NCI-H1048 (cell line): ENCODE measurements around the gene POC1B.

ENCODE experiments used
- DNase-seq: peaks from one replicate; lab custom pipeline; 2025; lab: John Stamatoyannopoulos, UW

POC1B gene

GRCh38 chr12:89525824-89526770 lies at the start of gene POC1B:
POC1B (minus strand) TSS chr12:89526047; CDS start chr12:89525895, 152 bp downstream.
- DNase-seq: peak; percentile 60

DNA sequence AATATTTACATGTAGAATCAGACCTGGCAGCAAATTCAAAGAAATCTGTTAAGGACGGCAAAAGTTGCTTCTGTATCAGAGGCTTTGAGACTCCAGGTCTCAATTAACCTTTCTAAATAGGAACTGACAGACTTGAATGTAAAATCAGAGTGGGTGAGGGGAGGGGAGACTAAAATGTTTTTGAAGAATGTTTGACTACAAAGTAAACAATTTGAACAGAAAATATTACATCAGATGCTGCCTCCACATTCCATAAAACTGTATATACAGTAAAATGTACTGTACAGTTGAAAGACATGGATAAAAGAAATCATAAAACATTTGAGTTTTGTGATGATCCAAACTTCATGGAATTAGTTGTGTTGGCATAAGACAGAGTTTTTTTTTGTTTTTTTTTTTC lies 49.5 kb upstream of the POC1B start:
- no peak for DNase-seq

DNA sequence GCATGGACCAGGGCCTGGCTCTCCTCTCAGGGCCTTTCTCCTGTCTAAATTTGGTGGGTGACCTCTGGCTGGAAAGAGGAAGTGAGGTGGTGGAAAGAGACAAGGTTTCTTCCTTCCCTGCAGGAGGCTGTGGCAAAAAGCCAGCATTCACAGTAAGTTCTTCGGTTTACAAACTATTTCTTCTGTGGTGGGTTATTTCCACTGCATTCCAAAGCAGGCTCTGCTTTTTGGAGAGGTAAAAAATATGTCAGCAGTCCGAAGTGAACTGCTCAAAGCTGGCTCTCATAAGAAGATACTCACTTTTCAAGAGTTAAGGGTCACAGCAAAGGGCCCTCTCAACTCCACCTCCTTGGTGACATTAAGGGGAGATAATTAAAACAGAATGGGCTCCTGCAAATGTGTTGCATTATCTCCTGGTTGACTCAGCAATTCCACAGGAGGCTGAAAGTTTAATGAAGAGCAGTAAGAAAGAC lies 48.9 kb upstream of the POC1B start:
- DNase-seq: no peak

GRCh38 chr12:89573051-89573810 lies 47.4 kb upstream of the POC1B start:
- no peak for DNase-seq

GRCh38 chr12:89571491-89572195 lies 45.8 kb upstream of the POC1B start:
- DNase-seq: no peak

DNA sequence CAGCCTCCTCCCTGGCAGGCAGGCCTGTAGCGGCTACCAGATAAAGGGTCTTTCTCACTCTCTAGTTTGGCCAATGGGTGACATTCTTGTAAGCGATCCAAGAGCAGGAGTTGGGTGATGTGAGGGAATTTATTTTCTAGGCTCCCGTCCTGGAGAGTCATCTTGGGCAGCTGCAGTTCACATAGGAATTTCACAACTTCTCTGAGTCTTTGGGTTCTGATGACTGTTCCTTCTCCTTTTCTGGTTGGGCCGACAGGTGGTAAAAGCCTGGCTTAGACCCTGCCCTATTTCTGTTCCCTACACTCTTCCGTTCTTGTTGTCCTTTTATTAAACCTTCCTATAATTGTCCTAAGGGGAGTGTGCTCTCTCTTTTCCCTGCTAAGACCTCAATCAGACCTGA lies 42.6 kb upstream of the POC1B start:
- no peak for DNase-seq

GRCh38 chr12:89567691-89568239 lies 41.9 kb upstream of the POC1B start:
- DNase-seq: no peak

DNA sequence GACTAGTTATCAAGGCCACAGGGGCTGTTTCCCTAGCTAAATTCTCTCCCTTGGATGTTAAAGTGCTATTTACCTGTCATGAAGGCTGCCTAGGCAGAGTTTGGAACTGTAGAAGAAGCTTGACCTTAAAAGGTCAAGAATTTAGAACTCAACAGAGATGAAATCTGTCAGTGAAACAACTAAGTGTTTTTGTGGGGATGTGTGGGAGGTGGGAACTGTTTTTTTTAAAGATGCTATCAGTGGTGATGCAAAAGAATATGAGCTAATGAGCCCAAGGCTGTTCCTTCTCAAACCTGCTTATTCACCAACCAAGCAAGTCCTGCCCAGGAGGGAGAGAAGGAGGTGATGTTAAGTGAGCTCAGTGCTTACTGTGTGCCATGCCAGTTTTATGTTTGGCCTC lies 40.8 kb upstream of the POC1B start:
- no peak for DNase-seq

DNA sequence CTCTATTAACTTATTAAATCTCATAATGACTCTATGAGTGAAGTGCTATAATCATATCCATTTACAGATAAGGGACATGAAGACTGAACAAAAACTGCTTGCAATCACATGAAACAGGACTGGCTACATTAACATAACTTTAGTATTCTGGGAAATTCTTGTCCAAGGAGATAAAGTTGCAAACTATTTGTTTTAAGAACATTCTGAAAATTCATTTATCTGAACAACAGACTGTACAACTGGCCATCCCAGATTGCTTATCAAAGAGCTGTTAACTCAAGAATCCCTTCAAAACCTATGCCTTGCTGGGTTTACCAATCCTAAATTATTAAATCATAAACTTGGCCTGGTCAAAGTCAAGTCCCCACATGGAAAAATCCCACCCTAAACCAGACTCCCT lies 39.2 kb upstream of the POC1B start:
- no peak for DNase-seq

GRCh38 chr12:89559753-89560152 lies 33.9 kb upstream of the POC1B start:
- DNase-seq: no peak

DNA sequence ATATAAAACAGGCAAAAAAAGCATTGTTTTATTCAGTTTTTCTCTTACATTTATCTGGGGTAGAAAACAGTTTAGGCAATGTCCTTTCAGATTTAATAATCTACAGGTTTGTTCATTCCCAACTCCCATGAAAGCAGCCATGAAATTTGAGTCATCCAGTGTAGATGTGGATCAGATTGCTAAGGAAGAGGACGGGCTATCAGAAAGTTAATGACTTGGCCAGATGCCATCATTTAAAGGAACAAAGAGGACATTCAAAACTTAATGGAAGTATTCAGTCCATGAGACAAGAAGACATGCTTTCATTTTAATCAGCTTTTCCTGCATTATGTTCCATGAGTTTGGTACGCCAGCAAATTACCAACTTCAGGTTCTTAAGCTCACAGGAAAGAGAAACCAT lies 31.1 kb upstream of the POC1B start:
- DNase-seq: peak; percentile 71

- DNase-seq: no peak
Measured at GRCh38 chr12:89552376-89552775, 26.5 kb upstream of the POC1B start.

GRCh38 chr12:89551747-89552146 lies 25.9 kb upstream of the POC1B start:
- DNase-seq: no peak

DNA sequence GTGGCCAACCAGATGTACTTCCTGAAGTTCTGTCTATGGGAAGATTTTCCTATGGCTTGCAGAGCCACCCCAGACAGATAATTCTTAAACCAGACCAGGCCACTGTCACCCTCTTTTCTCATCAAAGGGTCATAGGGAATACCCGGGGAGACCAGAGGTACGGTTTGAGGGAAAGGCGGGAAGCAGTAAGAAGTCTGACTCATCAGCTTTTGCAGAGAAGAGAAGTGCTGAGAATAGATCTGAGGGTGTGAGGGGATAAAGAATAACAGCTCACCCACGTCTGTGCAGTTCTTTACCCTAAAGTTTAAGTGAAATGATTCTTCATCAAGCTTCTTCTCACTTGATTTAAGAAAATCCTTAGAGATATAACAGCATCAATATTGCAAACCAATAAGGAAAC lies 21.3 kb upstream of the POC1B start:
- no peak for DNase-seq

- no peak for DNase-seq
Measured at GRCh38 chr12:89546151-89546550, 20.3 kb upstream of the POC1B start.

GRCh38 chr12:89544681-89545184 lies 18.9 kb upstream of the POC1B start:
- DNase-seq: no peak

DNA sequence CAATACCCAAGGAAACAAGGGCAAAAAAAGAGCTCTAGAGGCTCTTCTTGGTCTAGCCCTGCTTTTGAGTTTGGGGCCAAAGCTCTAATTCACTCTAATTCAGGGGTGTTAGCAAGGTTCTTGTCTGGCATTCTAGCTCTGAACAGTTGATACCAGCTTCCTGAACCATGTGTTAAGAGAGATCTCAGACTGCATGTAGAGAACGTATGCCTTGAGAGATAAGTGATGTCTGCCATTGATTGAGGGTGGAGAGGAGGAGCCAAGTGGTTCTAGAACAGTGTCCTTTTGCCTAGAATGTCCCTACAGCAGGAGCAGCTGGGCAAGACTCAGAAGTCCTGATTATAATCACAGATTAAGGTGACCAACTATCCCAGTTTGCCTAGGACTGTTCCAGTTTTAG lies 18.2 kb upstream of the POC1B start:
- DNase-seq: no peak

GRCh38 chr12:89542912-89543592 lies 17.2 kb upstream of the POC1B start:
- peak; percentile 71 for DNase-seq

DNA sequence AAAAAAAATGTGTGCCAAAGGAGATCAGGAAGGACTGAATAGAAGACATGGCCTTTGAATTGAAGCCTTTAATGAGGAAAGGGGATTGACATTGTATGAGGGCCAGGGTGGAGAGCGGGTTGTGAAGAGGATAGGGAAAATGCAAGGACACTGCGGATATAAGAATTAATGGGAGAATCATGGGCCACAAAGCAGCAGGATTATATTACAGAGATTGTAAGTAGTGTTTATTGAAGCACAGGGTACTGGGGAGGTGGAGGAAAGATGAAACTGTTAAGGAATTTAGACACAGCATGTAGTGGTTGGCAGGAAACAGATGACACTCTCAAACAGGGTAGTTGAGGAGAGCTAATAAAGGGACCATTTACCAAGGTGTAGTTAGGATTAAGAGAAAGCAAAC lies 16.4 kb upstream of the POC1B start:
- no peak for DNase-seq

DNA sequence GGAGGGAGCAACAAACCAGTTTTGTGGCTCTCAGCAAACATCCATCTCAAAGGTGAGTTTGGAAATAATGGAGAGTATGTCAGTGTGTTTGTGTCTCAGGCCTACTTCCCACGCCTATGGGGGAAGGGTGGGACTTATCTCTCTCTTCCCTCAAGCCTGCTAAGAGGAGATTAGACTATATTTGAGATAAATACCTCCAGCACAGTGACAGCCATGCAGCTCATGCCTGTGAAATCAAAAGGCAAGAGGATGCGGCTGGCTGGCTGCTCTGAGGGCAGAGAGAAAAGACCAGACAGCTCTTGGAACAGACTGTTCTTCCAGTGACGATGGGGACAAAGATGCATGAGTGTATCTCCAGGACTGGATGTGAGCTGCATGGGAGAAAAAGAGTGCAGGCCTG lies 14.7 kb upstream of the POC1B start:
- DNase-seq: no peak
